Mesodermal cell (in vitro differentiated cells): ENCODE data around the gene CYP27A1.

Experiments used
- H3K27ac ChIP-seq: 2 replicates; pipeline ENCODE4 v1.7.0; 2013; ENCODE audit warnings: mild to moderate bottlenecking, low read depth, low read length, moderate library complexity; ENCODE audit not compliant: severe bottlenecking
- H3K36me3 ChIP-seq: 2 replicates; pipeline ENCODE4 v1.7.1; 2013; ENCODE audit warnings: mild to moderate bottlenecking, low read length, moderate library complexity; ENCODE audit not compliant: control insufficient read depth, insufficient read depth
- H3K4me1 ChIP-seq: one replicate; pipeline ENCODE4 v1.7.1; 2013; ENCODE audit warnings: mild to moderate bottlenecking, low read length; ENCODE audit not compliant: insufficient read depth, control insufficient read depth, poor library complexity, severe bottlenecking
- H3K4me3 ChIP-seq: 2 replicates; pipeline ENCODE4 v1.7.0; 2013; ENCODE audit warnings: low read length, control low read depth, mild to moderate bottlenecking; ENCODE audit not compliant: insufficient read depth, poor library complexity, severe bottlenecking; ENCODE audit errors: extremely low read depth
- H3K9me3 ChIP-seq: 2 replicates; pipeline ENCODE4 v1.7.1; 2013; ENCODE audit warnings: mild to moderate bottlenecking, low read length, moderate library complexity; ENCODE audit not compliant: control insufficient read depth
- WGBS, 2 experiments: methylation state at CpG; one replicate each; pipeline ENCODE4 v1.1.5; 2013; ENCODE audit warnings: missing lambda C conversion rate in 2 of 2; ENCODE audit not compliant: insufficient coverage in 2 of 2; 5-methylcytosine and 5-hydroxymethylcytosine counted together

The CYP27A1 gene

GRCh38 chr2:218810256-218810655 lies 28.3 kb downstream of the CYP27A1 start:
- H3K9me3 ChIP-seq: no peaks in the 10 kb centered on the region
- no peak overlapping the region for H3K27ac ChIP-seq
- no peak overlapping the region for H3K4me3 ChIP-seq
- H3K36me3 ChIP-seq: peaks cover 10% of the 10 kb centered on the region
- no CpG with 5 or more reads among the region's 2 CpGs for WGBS, 2 experiments
- peaks cover 5% of the 10 kb centered on the region for H3K4me1 ChIP-seq

DNA sequence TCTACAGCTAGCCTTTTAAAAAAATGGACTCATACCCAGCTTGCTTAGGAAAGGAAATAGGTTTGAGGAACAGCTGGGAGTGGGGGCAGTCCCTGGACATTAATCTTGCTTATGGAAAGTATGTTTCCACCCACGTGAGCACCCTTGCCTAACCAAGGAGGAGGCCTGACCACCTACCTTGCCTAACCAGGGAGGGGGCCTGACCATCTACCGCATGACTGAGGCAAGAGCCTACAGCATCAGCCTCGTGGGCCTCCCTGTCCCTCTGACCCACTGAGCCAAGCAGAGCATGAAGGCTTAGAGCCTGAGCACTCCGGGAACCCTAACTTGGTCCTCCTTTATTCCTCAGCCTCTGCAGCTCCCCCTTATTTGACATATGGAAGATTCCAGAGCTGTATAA lies 29.4 kb downstream of the CYP27A1 start:
- 93 to 96% methylated on average over 3 of the region's 4 CpGs for WGBS, 2 experiments

GRCh38 chr2:218812096-218812815 lies 30.3 kb downstream of the CYP27A1 start:
- WGBS, 2 experiments: 94 to 98% methylated on average over 17 to 19 of the region's 21 CpGs
- Histone ChIP-seq H3K27ac (no peak overlapping the region), H3K4me3 (no peak overlapping the region), H3K9me3 (no peaks in the 10 kb centered on the region), H3K36me3 (peaks cover 10% of the 10 kb centered on the region), H3K4me1 (no peaks in the 10 kb centered on the region)

More for the DNA sequence above, 29.4 kb downstream of the CYP27A1 start:
- peaks cover 10% of the 10 kb centered on the region for H3K36me3 ChIP-seq
- peaks cover 2% of the 10 kb centered on the region for H3K4me1 ChIP-seq
- H3K4me3 ChIP-seq: no peak overlapping the region
- no peak overlapping the region for H3K27ac ChIP-seq
- no peaks in the 10 kb centered on the region for H3K9me3 ChIP-seq

GRCh38 chr2:218812861-218813260 lies 30.9 kb downstream of the CYP27A1 start:
- Histone ChIP-seq H3K27ac (no peak overlapping the region), H3K4me3 (no peak overlapping the region), H3K4me1 (no peaks in the 10 kb centered on the region), H3K36me3 (peaks cover 14% of the 10 kb centered on the region), H3K9me3 (no peaks in the 10 kb centered on the region)
- 96 to 100% methylated on average over 1 to 3 of the region's 5 CpGs for WGBS, 2 experiments

DNA sequence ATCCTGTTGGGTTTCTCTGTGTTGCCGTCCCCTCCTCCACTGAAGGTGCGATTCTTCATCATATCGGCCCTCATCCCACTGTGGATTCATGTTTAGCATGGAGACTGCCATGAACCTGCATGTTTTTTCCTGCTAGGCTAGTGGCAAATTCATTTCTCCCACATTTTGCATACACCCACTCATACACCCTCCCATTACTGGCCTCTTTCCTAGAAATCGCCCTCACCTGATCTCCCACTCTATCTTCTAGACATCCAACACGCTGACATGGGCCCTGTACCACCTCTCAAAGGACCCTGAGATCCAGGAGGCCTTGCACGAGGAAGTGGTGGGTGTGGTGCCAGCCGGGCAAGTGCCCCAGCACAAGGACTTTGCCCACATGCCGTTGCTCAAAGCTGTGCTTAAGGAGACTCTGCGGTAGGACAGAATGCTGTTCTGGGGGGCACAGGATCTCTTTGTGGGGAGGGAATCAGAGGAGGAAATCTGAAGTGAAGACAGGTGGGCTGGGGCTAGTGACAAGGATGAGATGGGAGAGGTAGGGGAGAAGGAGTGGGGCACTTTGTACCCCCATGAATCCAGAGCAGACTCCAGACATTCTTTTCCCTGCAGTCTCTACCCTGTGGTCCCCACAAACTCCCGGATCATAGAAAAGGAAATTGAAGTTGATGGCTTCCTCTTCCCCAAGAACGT lies 32.0 kb downstream of the CYP27A1 start:
- WGBS, 2 experiments: 92% methylated on average over 10 to 11 of the region's 11 CpGs
- H3K4me1 ChIP-seq: no peaks in the 10 kb centered on the region
- peaks cover 22% of the 10 kb centered on the region for H3K36me3 ChIP-seq
- no peak overlapping the region for H3K4me3 ChIP-seq
- H3K27ac ChIP-seq: no peak overlapping the region
- H3K9me3 ChIP-seq: no peaks in the 10 kb centered on the region

DNA sequence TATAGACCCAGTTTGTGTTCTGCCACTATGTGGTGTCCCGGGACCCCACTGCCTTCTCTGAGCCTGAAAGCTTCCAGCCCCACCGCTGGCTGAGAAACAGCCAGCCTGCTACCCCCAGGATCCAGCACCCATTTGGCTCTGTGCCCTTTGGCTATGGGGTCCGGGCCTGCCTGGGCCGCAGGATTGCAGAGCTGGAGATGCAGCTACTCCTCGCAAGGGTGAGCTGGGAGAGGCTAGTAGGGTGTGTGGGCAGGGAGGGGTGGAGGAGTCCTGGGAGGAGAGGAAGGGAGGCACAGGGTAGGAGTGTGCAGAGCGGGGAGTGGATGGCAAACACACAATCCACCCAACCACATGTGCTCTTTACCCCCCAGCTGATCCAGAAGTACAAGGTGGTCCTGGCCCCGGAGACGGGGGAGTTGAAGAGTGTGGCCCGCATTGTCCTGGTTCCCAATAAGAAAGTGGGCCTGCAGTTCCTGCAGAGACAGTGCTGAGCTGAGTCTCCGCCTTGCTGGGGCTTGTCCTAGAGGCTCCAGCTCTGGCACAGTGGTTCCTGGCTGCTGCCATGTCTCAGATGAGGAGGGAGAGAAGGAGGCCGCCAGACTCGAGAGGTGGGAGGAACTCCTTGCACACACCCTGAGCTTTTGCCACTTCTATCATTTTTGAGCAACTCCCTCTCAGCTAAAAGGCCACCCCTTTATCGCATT lies 32.7 kb downstream of the CYP27A1 start:
- peaks cover 22% of the 10 kb centered on the region for H3K36me3 ChIP-seq
- no peak overlapping the region for H3K27ac ChIP-seq
- no peaks in the 10 kb centered on the region for H3K9me3 ChIP-seq
- H3K4me3 ChIP-seq: no peak overlapping the region
- WGBS, 2 experiments: 94 to 100% methylated on average over 8 to 9 of the region's 13 CpGs
- H3K4me1 ChIP-seq: no peaks in the 10 kb centered on the region

- no peak overlapping the region for H3K4me3 ChIP-seq
- WGBS, 2 experiments: 89% methylated on average over 4 of the region's 5 CpGs
- no peak overlapping the region for H3K27ac ChIP-seq
- H3K4me1 ChIP-seq: no peaks in the 10 kb centered on the region
- peaks cover 22% of the 10 kb centered on the region for H3K36me3 ChIP-seq
- H3K9me3 ChIP-seq: no peaks in the 10 kb centered on the region
These were observed 33.3 kb downstream of the CYP27A1 start for GRCh38 chr2:218815244-218815637.

- H3K4me3 ChIP-seq: no peak overlapping the region
- no peaks in the 10 kb centered on the region for H3K4me1 ChIP-seq
- H3K36me3 ChIP-seq: peaks cover 22% of the 10 kb centered on the region
- no peaks in the 10 kb centered on the region for H3K9me3 ChIP-seq
- H3K27ac ChIP-seq: no peak overlapping the region
- WGBS, 2 experiments: 95 to 100% methylated on average over 2 of the region's 4 CpGs
These were observed 33.7 kb downstream of the CYP27A1 start for GRCh38 chr2:218815649-218816048.

- Histone ChIP-seq H3K9me3 (no peaks in the 10 kb centered on the region), H3K36me3 (peaks cover 22% of the 10 kb centered on the region), H3K4me3 (no peak overlapping the region), H3K4me1 (no peaks in the 10 kb centered on the region), H3K27ac (no peak overlapping the region)
- WGBS, 2 experiments: 94 to 95% methylated on average over 2 of the region's 2 CpGs
These were observed 34.6 kb downstream of the CYP27A1 start for GRCh38 chr2:218816561-218817011.

DNA sequence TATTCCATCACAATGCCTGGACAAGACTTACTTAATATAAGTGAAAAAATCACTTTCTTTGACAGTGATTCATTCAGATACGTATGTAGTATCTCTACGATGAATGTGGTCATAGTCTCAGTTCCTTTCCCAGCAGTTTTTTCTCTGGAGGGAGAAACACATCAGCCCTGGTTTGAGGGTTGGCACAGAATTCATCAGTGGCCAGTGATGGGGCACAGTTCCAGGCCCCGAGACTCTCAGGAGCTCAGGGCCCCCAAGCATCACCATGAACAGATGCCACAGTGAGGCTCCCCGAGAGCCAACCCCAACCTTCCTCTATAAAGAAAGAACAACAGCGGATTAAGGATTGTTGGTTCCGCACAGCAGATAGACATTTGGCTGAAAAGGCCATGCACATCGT lies 37.1 kb downstream of the CYP27A1 start:
- 98 to 99% methylated on average over 7 of the region's 7 CpGs for WGBS, 2 experiments
- H3K4me1 ChIP-seq: no peaks in the 10 kb centered on the region

More for the DNA sequence above, 37.1 kb downstream of the CYP27A1 start:
- no peak overlapping the region for H3K27ac ChIP-seq
- no peak overlapping the region for H3K4me3 ChIP-seq
- H3K36me3 ChIP-seq: peaks cover 17% of the 10 kb centered on the region
- H3K9me3 ChIP-seq: no peaks in the 10 kb centered on the region
